22Rv1 (cell line): ENCODE data around the gene TMCO4.

ENCODE experiments used
- H3K27ac ChIP-seq: fragments of 450-650 bp; 2 replicates; pipeline ENCODE4 v1.5.1; 2017
- CTCF ChIP-seq: fragments of 450-650 bp; IDR thresholded peaks from 2 replicates; pipeline ENCODE4 v1.5.1; 2017; ENCODE audit warnings: mild to moderate bottlenecking
- ZFX ChIP-seq: fragments of 450-650 bp; IDR thresholded peaks from 2 replicates; pipeline ENCODE4 v1.6.1; 2017; ENCODE audit warnings: antibody characterized with exemption, borderline replicate concordance

The TMCO4 gene

DNA sequence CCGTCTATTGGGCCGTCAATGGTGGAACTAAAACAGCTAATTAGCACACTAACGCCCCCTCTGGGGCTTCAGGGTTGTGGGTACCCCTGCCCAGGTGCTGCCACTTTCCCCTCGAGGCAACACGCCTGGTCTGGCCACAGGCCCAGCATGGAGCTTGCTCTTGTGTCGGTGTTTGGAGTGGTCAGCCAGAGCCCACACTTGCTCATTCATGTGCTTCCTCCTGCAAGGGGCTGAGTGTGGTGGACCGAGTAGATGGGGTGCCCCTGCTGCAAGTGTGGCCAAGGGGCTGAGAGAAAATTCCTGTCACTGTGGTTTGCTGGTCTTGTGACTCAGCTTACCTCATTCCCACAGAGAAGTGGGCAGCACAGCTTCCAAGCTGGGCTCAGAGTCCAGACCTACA, 109.4 kb downstream of the TMCO4 start:
- no peak overlapping the region for H3K27ac ChIP-seq
- TF ChIP-seq ZFX = no peak
- TF ChIP-seq CTCF = no peak

DNA sequence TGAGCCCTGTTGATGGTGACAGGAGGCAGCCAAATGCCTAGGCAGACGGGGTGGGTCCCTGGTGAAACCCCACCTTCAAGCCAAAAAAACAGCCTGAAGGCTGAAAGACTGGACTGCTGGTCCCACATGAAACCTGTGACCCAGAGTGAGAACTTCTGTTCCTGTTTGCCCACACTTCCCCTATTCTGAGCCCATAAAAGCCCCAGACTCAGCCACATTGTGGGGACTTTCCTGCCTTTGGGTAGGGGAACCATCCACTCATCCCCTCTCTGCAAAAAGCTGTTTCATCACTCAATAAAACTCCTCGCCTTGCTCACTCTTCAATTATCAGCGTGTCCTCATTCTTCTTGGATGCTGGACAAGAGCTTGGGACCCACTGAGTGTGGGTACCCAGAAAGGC, 109.9 kb downstream of the TMCO4 start:
- TF ChIP-seq ZFX = no peak
- no peak for TF ChIP-seq CTCF
- no peak overlapping the region for H3K27ac ChIP-seq

DNA sequence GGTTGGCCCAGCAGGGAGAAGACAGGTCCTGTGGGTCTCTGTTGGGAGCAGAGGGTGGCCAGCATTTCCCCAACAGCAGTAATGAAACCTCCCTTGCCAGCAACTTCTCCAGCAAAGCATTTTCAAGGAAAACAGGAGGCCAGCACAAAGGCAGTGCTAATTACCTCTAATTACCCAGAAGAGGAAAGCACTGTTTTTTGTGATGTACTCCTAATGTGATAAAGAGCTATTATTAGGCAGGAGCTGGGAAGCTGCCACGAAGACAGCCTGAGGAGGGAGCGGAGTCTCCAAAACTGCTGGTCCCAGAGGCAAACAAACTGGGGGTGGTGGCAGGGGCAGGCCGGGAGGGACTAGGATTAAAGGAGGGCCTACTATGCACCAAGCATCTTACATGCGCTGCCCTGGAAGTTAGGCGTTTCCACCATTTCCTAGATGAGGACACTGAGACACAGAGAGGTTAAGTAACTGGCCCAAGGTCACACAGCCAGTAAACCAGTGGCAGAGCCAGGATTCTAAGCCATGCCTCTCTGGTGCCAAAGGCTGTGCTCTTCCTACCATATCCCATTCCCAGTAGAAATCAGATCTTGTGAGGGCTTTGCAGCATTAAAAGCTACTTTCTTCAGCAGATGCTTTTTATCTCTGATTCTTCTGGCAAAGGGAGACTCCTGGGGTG, 110.5 kb downstream of the TMCO4 start:
- no peak overlapping the region for H3K27ac ChIP-seq
- no peak for TF ChIP-seq ZFX
- TF ChIP-seq CTCF = no peak

- H3K27ac ChIP-seq = no peak overlapping the region
- TF ChIP-seq ZFX = no peak
- TF ChIP-seq CTCF = no peak
These were observed 111.5 kb downstream of the TMCO4 start for GRCh38 chr1:19688041-19688842.

GRCh38 chr1:19687414-19687813, 112.3 kb downstream of the TMCO4 start:
- no peak overlapping the region for H3K27ac ChIP-seq
- TF ChIP-seq ZFX = no peak
- no peak for TF ChIP-seq CTCF

- TF ChIP-seq ZFX (no peak), CTCF (no peak)
- H3K27ac ChIP-seq = no peak overlapping the region
These were observed 113.7 kb downstream of the TMCO4 start for GRCh38 chr1:19685994-19686393.

GRCh38 chr1:19684677-19685076, 115.0 kb downstream of the TMCO4 start:
- TF ChIP-seq ZFX = no peak
- TF ChIP-seq CTCF = no peak
- no peak overlapping the region for H3K27ac ChIP-seq
